ENCODE measurements around the gene SOWAHC.
"Not testable (repeated sequence)": the region's sequence is repeated elsewhere in the genome, so short reads cannot be mapped to it uniquely, and the experiment has no call there.

The SOWAHC gene

DNA sequence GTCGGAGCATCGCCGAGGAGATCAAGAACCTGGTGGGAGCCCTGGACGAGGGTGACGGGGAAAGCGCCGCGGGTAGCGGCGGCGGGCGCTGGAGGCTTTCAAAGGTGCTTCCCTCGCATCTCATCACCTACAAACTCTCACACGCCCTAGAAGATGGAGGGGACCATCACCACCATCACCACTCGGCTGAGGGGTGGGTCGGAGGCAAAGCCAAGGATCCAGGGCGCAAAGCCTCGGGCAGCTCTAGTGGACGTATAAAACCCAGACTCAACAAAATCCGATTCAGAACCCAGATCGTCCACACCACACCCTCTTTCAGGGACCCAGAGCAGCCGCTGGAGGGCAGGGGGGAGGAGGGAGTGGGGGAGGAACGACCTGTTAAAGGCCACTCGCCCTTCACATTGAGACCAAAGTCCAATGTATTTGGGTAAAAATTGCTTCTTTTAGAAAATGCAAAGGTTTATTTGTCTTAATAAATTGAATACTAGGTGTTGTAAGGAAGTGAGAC lies 1.5 kb downstream of the SOWAHC start:
- no peak for DNase-seq

DNA sequence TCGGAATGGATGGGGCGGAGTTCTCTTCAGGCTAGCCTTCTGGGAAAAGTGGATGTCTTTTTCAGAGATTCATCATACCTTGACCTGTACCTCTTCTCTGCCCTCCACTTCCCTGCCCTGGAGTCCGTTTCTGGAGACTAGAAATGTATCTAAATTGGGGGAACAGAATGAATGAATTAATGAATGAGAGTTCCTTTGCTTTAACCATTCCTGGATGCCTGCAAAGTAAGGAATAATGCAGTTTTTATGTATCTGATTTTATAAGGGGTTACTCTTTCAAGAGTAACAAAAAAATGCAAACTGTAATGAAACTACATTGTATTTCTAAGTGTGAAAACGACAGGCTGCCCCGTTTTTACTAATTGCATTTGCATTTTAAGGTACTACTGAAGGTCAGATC lies 2.0 kb downstream of the SOWAHC start:
- no peak for DNase-seq

DNA sequence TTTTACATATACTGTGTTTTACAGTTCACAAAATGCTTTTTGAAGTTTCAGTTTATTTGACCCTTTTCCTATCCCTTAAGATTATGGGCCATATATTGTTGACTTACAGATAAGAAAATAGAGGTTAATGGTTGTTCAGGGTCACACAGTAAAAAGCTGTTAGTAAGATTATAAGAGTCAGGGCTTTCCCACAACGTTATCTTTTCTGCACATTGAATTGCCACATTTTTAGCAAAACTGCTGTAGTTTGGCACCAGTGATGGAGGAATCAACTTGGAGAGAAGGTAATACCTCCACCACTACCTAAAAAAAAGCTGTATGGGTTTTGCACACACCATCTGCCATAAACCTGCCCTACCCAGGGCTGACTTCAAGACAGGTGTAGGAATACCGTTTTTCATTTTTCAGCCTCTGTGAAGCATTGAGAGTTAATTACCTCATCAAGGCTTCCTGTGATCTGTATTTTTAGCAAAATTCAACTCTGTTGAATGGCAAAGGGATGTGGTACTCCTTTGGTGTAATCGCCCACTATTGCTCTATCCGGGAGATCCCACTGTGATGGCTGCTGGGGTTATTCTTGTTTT lies 5.0 kb downstream of the SOWAHC start:
- no peak for DNase-seq

DNA sequence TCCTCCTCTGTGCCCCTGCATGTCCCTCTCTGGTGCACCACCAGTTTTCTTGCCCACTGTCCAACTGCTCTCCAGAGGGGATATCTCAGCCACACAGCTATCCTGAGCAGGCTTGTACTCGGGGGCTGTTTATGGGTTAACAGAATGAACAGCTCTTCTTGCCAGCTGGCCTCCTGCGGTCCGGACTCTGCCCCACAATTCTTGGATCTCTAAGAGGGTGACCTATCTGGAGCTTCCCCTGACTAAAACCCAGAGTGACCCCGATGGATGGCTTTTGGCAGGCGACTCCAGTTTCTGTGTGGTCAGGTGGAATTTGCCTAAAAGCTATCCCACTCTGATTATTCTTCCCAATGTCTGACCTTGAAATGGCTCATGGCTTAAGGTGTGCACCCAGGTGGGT lies 9.1 kb downstream of the SOWAHC start:
- DNase-seq = no peak

DNA sequence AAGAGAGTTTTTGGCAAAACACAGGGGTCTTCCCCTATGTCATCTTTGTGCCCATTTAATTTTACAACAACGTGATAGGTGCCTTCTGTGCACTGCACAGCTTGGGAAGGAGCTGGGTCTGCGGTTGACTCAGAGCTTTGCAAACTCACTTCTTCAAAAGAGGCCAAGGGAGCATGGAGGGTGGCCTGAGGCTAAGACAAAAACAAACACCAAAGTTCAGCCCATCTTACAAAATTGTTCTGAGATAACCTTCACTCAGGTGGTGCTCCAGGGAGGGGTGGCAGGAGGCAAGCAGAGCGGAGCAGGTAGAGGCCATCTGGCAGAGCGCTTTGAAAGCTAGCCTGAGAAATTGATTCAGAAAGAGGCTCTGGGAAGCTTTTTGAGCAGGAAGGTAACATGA lies 9.8 kb downstream of the SOWAHC start:
- no peak for DNase-seq

DNA sequence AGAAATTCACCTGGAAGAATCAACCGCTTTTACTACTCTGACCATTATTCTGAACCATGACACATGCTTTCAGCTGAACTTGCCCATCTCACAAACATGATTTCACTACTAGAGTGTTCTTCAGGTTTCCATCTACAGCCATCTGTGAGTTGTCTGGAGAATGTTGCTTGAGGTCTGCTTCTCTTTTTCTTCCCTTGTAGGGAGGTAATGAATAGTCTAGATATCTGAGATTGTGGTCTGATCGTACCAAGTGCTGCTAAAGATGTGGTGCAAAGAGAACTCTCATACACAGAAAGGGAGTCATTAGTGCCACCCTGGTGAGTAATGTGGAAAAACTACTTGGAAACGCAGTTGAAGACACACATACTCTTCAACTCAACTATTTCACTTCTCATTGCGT lies 10.2 kb downstream of the SOWAHC start:
- DNase-seq = no peak

DNA sequence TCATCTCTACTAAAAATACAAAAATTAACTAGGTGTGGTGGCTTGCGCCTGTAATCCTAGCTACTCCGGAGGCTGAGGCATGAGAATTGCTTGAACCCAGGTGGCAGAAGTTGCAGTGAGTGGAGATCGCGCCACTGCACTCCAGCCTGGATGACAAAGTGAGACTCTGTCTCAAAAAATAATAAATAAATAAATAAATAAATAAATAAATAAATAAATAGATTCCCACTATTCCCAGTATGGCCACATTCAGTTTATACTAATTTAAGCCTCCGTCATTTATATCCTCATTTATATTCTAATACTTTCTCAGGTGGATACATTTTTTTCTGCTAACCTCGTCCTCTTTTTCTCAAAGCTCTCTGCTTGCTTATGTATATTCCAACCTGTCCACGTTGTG lies 14.2 kb downstream of the SOWAHC start:
- DNase-seq = not testable (repeated sequence)

DNA sequence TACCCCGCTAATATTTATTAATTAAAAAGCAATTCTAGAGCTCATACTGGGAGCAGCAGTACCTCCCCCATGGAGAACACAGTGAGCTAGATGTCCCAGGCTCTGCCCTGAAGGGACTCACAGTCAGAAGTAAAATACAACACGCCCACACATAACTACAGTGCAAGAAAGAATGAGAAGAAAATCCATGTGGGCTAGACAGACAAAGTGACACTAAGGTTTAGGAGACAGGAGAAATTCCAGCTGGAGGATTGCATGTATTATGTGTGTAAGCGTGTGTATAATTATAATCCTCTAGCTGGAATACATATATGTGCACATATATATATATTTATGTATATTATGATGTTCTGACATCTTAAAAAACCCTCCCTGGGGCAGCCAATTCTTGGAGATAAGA lies 15.7 kb downstream of the SOWAHC start:
- DNase-seq = no peak

DNA sequence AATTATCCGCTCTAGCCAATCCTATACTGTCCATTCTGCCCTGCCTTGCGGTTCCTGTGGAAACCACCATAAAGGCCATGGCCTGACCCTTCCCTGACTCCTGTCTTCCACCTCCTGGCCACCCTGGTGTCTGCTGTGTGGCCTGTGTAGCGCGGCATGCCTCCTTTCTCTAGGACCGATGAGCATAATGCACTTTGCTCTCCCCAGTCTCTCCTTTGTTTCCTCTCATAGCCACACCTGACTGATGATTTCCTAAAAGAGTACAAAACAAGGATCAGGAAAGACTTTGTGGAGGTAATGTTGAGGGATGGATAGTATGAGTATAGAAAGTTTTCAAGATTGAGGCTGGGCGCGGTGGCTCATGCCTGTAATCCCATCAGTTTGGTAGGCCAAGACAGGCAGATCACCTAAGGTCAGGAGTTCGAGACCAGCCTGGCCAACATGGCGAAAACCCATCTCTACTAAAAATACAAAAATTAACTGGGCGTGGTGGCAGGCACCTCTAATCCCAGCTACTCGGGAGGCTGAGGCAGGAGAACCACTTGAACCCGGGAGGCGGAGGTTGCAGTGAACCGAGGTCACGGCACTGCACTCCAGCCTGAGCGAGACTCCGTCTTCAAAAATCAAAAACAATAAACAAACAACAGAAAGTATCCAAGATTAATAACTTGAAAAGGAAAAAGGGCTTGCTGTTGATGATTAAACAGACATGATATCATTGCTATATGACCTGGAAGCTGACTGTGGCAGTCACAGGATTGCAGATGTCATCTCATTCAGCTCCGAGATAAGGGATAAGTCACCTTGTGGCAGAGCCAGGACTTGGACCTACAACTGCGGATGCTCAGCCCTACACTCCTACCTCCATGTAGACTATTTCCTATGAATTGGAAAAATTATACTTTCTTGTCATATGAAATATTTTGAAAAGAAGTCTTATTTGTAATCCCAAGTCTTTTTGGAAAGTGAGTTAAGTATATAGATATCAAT lies 16.6 kb downstream of the SOWAHC start:
- DNase-seq = no peak

DNA sequence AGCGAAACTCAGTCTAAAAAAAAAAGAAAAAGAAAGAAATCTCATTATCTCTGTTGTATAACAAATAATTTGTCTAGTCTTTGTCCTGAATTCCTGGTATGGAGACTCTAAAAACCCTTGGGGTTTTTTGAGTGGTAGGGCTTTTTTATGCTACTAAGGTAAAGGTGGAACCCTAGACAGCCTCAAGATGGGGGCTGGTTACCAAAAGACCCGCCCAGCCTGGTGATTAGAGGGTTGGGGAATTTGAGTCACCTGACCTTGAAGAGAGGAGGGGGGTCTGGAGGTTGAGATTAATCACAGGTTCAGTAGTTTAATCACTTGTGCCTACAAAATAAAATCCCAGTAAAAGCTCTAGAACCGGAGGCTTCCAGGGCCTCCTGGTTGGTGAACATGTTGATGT lies 17.6 kb downstream of the SOWAHC start:
- DNase-seq = no peak

DNA sequence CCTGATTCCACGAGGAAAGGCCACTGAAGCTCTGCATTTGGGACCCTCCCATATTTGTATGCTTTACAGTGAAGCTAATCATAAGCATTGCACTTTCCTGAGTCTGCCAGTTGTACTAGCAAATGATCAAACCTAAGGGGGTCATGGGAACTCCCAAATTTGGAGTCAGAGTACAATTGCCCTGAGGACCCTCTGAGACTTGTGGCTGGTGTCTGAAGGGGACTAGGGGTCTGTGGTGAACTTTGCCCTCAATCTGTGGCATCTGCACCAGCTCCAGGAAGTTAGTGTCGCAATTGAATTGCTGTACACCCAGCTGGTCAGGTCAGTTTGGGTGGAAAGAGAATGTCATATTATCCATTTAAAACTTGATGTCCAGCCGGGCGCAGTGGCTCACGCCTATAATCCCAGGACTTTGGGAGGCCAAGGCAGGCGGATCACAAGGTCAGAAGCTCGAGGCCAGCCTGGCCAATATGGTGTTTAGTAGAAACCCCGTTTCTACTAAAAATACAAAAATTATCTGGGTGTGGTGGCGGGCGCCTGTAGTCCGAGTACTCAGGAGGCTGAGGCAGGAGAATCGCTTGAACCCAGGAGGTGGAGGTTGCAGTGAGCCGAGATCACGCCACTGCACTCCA lies 18.1 kb downstream of the SOWAHC start:
- no peak for DNase-seq

DNA sequence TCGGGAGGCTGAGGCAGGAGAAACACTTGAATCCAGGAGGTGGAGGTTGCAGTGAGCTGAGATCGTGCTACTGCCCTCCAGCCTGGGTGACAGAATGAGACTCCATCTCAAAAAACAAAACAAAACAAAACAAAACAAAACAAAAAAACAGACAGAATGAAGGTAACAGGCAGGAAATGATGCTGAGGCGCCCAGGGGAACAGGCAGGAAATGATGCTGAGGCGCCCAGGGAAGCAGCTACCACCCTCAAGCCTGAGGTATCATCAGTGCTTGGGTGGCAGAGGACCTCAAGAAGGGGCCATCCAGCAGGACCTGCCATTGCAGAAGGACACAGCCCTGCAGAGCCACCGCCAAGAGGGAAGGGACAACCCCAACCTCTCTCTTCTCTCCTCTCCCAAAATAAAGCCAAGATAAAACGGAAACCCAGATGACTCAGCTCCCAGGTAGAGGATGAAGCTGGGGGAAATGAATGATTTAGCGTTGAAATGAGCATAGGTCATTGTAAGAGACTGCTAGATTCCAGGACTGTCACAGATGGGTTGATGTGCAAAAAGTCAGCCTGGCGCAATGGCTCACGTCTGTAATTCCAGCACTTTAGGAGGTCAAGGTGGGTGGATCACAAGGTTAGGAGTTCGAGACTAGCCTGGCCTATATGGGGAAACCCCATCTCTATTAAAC lies 19.3 kb downstream of the SOWAHC start:
- DNase-seq = no peak

DNA sequence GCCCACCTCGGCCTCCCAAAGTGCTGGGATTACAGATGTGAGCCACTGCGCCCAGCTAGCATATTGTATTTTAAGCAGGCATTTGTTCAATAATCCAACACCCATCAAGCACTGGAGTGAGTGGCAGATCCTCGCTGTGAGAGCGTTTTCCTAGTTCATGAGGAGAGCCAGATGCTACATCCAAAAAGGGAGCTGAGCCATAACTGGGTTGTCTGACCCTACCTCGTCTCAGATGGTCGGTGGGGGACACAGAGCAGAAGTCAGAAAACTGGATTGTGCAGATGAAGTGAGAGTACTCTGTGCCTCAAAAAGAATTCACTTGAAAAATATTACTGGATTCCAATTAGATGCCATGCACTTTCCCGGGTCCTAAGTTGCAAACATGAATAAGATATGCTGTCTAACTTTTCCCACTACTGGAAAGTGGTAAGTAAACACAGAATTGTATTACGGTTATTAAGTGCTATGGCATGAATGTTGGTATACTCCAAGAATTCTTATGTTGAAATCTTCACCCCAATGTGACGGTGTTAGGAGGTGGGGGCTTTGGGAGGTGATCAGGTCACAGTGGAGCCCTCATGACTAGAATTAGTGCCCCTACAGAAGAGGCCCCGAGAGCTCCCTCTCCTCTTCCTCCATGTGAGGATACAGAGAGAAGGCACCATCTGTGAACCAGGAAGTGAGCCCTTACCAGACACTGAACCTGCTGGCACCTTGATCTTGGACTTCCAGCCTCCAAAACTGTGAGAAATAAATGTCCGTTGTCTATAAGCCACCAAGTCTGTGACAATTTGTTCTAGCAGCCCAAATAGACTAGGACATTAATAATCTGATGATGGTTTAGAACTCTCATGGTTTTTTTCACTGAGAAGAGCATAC lies 21.5 kb downstream of the SOWAHC start:
- DNase-seq = no peak

DNA sequence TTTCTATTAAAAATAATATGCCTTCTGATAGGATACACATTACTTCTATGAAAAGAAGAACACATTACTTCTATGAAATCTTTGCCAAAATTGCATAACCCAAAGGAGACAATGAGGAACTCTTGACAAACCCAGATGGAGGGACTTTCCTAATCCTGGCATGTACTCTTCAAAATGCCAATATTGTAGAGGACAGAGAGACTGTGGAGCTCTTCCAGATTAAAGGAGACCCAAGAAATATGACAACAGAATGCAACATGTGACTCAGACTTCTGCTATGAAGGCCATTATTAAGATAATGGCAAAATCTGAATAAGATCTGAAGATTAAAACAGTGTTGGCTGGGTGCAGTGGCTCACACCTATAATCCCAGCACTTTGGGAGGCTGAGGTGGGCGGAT lies 22.2 kb downstream of the SOWAHC start:
- DNase-seq = no peak

DNA sequence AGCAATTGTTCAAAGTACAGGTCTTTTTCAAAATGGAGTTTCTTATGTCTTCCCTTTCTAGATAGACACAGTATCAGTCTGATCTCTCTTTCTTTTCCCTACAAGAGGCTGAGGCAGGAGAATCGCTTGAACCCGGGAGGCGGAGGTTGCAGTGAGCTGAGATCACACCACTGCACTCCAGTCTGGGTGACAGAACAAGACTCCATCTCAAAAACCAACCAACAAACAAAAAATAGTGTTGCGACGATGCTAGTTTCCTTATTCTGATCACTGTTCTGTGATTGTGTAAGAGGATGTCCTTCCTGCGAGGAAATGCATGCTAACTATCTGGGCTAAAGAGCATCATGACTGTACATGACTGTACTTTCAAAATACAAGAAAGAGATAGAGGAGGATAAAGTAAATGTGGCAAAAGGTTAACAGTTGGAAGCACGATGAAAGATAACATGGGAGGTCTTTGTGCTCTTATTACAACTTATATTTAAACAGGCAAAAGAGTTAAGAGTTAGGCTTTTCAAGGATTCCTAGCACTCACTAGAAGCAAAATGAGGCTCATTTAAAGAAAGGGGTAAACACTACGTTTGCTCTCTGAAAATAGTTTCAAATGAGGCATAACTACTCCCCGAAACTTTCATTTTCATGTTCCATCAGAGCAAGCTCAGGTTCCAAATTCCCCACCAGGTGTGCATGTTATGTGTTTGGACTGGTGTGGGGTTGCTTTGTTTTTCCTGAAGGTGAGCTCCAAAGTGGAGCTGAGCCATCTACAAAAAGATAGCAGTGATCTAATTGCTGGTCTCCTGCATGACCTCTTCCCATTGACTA lies 23.8 kb downstream of the SOWAHC start:
- DNase-seq = no peak

DNA sequence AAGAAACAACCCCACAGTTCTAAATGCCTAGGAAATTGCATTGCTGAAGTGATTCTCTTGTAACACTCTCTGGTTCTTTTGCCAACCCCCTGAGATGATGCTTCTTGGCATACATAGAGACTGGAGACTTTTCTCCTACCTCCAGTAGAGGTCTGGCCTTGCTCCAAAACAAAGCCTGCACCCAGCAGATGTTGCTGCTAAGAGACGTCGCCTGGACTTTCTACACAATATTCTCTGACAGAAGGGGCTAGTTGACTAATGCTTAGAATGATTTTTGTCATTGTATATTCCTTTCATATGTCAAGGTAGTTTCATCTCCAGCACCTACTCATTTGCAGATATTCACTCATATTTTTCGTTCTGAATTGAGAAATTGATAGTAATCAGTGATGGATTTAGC lies 24.6 kb downstream of the SOWAHC start:
- DNase-seq = peak; percentile 10

DNA sequence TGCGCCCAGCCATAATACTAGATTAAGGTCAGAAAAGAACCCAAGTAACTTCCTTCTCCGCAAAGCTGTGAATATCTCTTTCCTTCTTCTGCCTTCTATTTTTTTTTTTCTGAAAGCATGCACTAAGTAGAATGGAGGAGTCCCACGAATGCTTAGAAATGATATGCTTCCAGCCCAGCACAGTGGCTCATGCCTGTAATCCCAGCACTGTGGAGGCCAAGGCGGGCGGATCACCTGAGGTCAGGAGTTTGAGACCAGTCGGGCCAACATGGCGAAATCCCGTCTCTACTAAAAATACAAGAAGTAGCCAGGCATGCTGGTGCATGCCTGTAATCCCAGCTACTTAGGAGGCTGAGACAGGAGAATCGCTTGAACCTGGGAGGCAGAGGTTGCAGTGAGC lies 25.8 kb downstream of the SOWAHC start:
- not testable (repeated sequence) for DNase-seq

DNA sequence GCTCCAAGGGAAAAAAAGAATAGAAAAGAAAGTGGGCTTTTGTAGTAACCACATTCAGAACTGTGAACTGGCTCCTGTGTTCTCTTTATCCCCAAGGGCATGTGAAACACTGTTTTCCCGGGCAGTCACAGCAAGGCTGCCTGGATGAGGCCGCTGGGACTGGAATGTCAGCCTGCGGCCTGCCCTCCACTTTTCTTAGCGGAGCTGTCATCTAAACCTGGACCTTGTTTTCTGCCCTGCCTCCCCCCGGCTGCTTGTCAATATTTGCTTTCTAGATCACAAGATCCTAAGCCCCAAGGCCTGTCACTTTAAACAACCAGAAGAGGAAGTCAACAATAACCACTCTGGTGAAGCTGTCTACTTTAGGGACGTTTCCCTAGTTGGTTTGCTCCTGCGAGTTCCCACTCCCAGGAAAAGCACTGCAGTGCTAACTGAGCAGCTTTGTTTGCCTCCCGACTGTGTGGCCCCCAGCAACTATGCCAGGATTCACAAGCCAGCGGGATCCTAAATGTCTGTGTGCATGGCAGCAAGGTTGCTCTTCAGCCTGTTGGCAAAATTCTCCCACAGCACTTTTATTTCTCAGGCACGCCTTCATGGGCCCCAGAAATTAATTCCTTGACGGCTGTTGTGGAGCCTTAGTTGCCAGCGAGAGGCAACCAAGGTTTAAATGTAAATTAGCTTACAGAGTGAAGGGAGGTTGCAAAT lies 30.6 kb downstream of the SOWAHC start:
- peak; percentile 26 for DNase-seq

DNA sequence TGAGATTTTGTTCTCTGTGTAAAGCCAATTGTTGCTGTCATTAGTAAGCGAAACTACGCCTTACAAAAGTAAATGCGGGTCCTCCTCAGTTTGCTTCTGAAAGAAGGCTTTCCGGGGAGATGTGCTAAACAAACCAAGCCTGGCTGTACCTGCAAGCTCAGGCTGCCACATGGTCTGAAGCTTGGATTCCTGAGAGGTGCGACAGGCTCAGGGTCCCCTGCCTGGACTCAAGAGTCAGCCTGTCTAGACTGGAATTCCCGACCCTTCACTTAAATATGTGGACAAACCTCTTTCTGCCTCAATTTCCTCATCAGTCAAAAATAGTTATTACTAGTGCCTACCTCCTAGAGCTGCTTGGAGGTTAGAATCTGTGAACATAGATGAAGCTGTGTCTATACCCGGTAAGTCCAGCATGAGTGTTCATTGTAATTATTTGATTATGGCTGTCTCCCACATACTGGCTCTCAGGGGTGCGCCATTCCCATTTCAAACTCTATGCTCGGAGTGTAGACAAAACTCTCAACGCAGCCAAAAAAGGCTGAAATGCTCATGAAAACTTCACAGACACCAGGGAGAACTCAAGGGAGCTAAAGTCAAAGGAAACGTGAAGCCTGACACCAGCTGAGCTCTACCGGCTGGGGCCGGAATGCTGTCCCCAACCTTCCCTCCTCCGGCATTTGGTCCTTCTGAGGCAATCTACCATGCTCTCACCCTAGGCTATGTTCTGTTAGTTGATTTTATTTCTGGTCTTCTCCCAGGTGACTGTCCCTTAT lies 31.4 kb downstream of the SOWAHC start:
- no peak for DNase-seq

DNA sequence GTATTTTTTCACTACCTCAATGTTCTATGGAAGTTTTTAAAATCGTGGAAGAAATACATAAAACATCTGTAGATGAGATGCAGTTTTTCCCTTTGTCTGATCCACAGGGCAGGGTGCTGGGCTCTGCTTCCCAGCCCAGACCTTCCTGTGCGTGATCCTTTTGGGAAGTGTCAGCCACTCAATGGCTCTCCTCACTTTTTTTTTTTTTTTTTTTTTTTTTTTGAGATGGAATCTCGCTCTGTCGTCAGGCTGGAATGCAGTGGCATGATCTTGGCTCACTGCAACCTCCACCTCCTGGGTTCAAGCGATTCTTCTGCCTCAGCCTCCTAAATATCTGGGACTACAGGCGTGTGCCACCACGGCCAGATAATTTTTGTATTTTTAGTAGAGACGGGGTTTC lies 32.8 kb downstream of the SOWAHC start:
- DNase-seq = no peak

Measured in NCI-H774 (cell line).